Measurements from ENCODE around the gene IRF3. TPM values are rescaled to one million over a fixed set of nuclear protein-coding genes. Genes with fewer than 3 reads are reported as not detected.
A peak's percentile ranks its signal among the peaks of the same experiment; 100 is the strongest.

IRF3 gene
- total and polyA plus RNA-seq, 10 of the 15 experiments (the other 5 are each of a cell fraction or from before 2014, with no cell fraction given) = 5.5 to 110 (median 63.4) TPM

- no peak for TF ChIP-seq BCL3 (IDR thresholded peaks at IDR 0.05; ENCODE audit: borderline replicate concordance, insufficient read depth, low read depth, low read length, poor library complexity, severe bottlenecking)
- TF ChIP-seq POLR2A (IDR thresholded peaks at IDR 0.05; ENCODE audit: low read depth, low read length) = peak; percentile 96
- no peak for TF ChIP-seq PBX3 (IDR thresholded peaks at IDR 0.05; ENCODE audit: insufficient replicate concordance, low read depth, low read length)
- no peak; the same call in 1 of the 2 replicates for TF ChIP-seq NBN (IDR thresholded peaks at IDR 0.05)
- no peak for TF ChIP-seq ZNF384 (IDR thresholded peaks at IDR 0.05; ENCODE audit: borderline replicate concordance, low read depth, low read length)
- no peak for TF ChIP-seq ZZZ3 (IDR thresholded peaks at IDR 0.05; ENCODE audit: control insufficient read depth, insufficient read length, low read depth)
- peak; percentile 96 for TF ChIP-seq POLR2AphosphoS5 (IDR thresholded peaks at IDR 0.05; ENCODE audit: low read length)
- TF ChIP-seq MLLT1 (IDR thresholded peaks at IDR 0.05) = peak; percentile 87
- TF ChIP-seq MTA2 (IDR thresholded peaks at IDR 0.05; ENCODE audit: low read depth) = 0 out of 2 replicates have a peak, but pooled peaks have one; percentile 28
- TF ChIP-seq NFYB (IDR thresholded peaks at IDR 0.05; ENCODE audit: insufficient read depth, low read depth, low read length) = no peak
- TF ChIP-seq ZNF592 (IDR thresholded peaks at IDR 0.05) = no peak
- no peak for TF ChIP-seq SREBF1 (IDR thresholded peaks at IDR 0.05; ENCODE audit: low read length)
- TF ChIP-seq ZBTB4 (CRISPR knock-in tag; IDR thresholded peaks at IDR 0.05) = no peak
- TF ChIP-seq IRF4 (IDR thresholded peaks at IDR 0.05; ENCODE audit: low read depth, low read length) = no peak
- TF ChIP-seq EP300 (IDR thresholded peaks at IDR 0.05; ENCODE audit: borderline replicate concordance in 1 of 2, control insufficient read depth in 1 of 2, low read depth in 2 of 2, low read length in 2 of 2) = no peak
- TF ChIP-seq BACH1 (IDR thresholded peaks at IDR 0.05; ENCODE audit: borderline replicate concordance) = peak; percentile 75; the same call in 1 of the 2 replicates
- TF ChIP-seq CEBPB (IDR thresholded peaks at IDR 0.05; ENCODE audit: borderline replicate concordance in 1 of 2, low read depth in 2 of 2, low read length in 2 of 2) = no peak
Observed at GRCh38 chr19:49677231-49677900, 11.7 kb upstream of the IRF3 start, which contains the start of gene PRMT1 (continued).
